GM23338 (cell line): ENCODE results near the gene ITPRIPL1. TPM values are rescaled to one million over a fixed set of nuclear protein-coding genes. Genes with fewer than 3 reads are reported as not detected.

ENCODE experiments used
- ATAC-seq: fragments of 200-7000 bp; cut with Tn5 transposase; 3 replicates; pipeline ENCODE4 v1.9.1; 2020
- DNase-seq: peaks from one replicate; pipeline ENCODE4 v3.0.0-alpha.2; 2015; ENCODE audit warnings: low spot score
- H2AFZ ChIP-seq: fragments of 200-600 bp; sonication (generic); 2 replicates; pipeline ENCODE4 v1.8.0; 2016; ENCODE audit warnings: antibody characterized with exemption, mild to moderate bottlenecking, moderate library complexity
- H3F3A ChIP-seq: fragments of 200-600 bp; sonication (generic); replicated peaks from 2 replicates; pipeline ENCODE4 v1.8.0; 2017; ENCODE audit warnings: antibody characterized with exemption, mixed run types, low read depth
- H3K27ac ChIP-seq: fragments of 200-600 bp; sonication (generic); 2 replicates; pipeline ENCODE4 v1.6.1; 2016; ENCODE audit warnings: low read depth
- H3K27me3 ChIP-seq: fragments of 200-600 bp; sonication (generic); 2 replicates; pipeline ENCODE4 v1.8.0; 2016; ENCODE audit warnings: mild to moderate bottlenecking, mixed run types, moderate library complexity; ENCODE audit not compliant: insufficient read depth
- H3K36me3 ChIP-seq: fragments of 200-600 bp; sonication (generic); 2 replicates; pipeline ENCODE4 v1.8.0; 2016; ENCODE audit warnings: mild to moderate bottlenecking; ENCODE audit not compliant: insufficient read depth
- H3K4me1 ChIP-seq: fragments of 200-600 bp; sonication (generic); 2 replicates; pipeline ENCODE4 v1.8.0; 2016; ENCODE audit warnings: mild to moderate bottlenecking, moderate library complexity; ENCODE audit not compliant: insufficient read depth
- H3K4me2 ChIP-seq: fragments of 200-600 bp; sonication (generic); 2 replicates; pipeline ENCODE4 v1.7.1; 2017; ENCODE audit warnings: mixed run types
- H3K4me3 ChIP-seq: fragments of 200-600 bp; sonication (generic); 2 replicates; pipeline ENCODE4 v1.6.1; 2016; ENCODE audit warnings: mixed run types
- H3K79me2 ChIP-seq: fragments of 200-600 bp; sonication (generic); replicated peaks from 2 replicates; pipeline ENCODE4 v1.8.0; 2017; ENCODE audit warnings: mild to moderate bottlenecking; ENCODE audit not compliant: insufficient read depth
- H3K9me2 ChIP-seq: fragments of 200-600 bp; sonication (generic); 2 replicates; pipeline ENCODE4 v1.8.0; 2017; ENCODE audit not compliant: insufficient read depth
- H4K20me1 ChIP-seq: fragments of 200-600 bp; sonication (generic); replicated peaks from 2 replicates; pipeline ENCODE4 v1.8.0; 2017; ENCODE audit warnings: mild to moderate bottlenecking; ENCODE audit not compliant: insufficient read depth
- H3K27ac Mint-ChIP-seq: 2 replicates; pipeline ENCODE4 v1.8.0; 2020; ENCODE audit warnings: inconsistent platforms, mild to moderate bottlenecking, moderate library complexity, mixed read lengths
- H3K27me3 Mint-ChIP-seq: 3 replicates; pipeline ENCODE4 v1.8.0; 2022; ENCODE audit warnings: low read depth, mild to moderate bottlenecking, moderate library complexity, mixed read lengths, inconsistent platforms; ENCODE audit not compliant: insufficient read depth, poor library complexity
- H3K36me3 Mint-ChIP-seq: 3 replicates; pipeline ENCODE4 v1.8.0; 2021; ENCODE audit warnings: low read depth, mild to moderate bottlenecking, inconsistent platforms, moderate library complexity, mixed read lengths
- H3K4me1 Mint-ChIP-seq: 3 replicates; pipeline ENCODE4 v1.8.0; 2020; ENCODE audit warnings: mild to moderate bottlenecking, inconsistent platforms, mixed read lengths
- H3K4me3 Mint-ChIP-seq: 3 replicates; pipeline ENCODE4 v1.8.0; 2021; ENCODE audit warnings: moderate library complexity, mild to moderate bottlenecking, inconsistent platforms, mixed read lengths
- H3K9me3 Mint-ChIP-seq: 3 replicates; pipeline ENCODE4 v1.8.0; 2020; ENCODE audit warnings: moderate library complexity, mild to moderate bottlenecking, inconsistent platforms, mixed read lengths
- CREB1 ChIP-seq: fragments of 250-450 bp; sonication (Bioruptor Pico); IDR thresholded peaks from 2 replicates; pipeline ENCODE4 v1.5.0; 2020; ENCODE audit warnings: low read depth, mild to moderate bottlenecking, moderate library complexity
- EZH2 ChIP-seq: fragments of 200-600 bp; sonication (generic); IDR thresholded peaks from one replicate; pipeline ENCODE4 v1.8.0; 2017; ENCODE audit warnings: antibody characterized with exemption, mild to moderate bottlenecking, low read depth; ENCODE audit not compliant: unreplicated experiment
- EZH2phosphoT487 ChIP-seq: fragments of 200-600 bp; sonication (generic); IDR thresholded peaks from one replicate; pipeline ENCODE4 v1.8.1; 2018; ENCODE audit warnings: antibody characterized with exemption; ENCODE audit not compliant: unreplicated experiment
- JUNB ChIP-seq: IDR thresholded peaks from one replicate; pipeline ENCODE4 v1.6.1; 2016; ENCODE audit warnings: antibody characterized with exemption; ENCODE audit not compliant: unreplicated experiment
- NANOG ChIP-seq: IDR thresholded peaks from 2 replicates; pipeline ENCODE4 v1.6.1; 2016; ENCODE audit warnings: antibody characterized with exemption, borderline replicate concordance
- STAT1 ChIP-seq: IDR thresholded peaks from one replicate; pipeline ENCODE4 v1.6.1; 2016; ENCODE audit warnings: antibody characterized with exemption; ENCODE audit not compliant: unreplicated experiment
- ZNF331 ChIP-seq: fragments of 250-450 bp; sonication (Bioruptor Pico); IDR thresholded peaks from 2 replicates; pipeline ENCODE4 v1.5.0; 2020; ENCODE audit warnings: low read depth, mild to moderate bottlenecking, moderate library complexity
- polyA plus RNA-seq: library from polyadenylated mRNA; unstranded; fragments of >200 nt; fragmentation: Nextera tagmentation; extraction: Ambion mirVana; gene quantifications from 2 replicates; pipeline ENCODE4 v1.2.1, GENCODE V29; 2016
- total RNA-seq: library from RNA; depleted of rRNA; stranded (reverse); fragments of >200 nt; shearing (Covaris generic); gene quantifications from 2 replicates; pipeline ENCODE4 v1.2.3, GENCODE V29; 2014
- TF ChIP-seq, protein P1 (sequence below): IDR thresholded peaks from one replicate; pipeline ENCODE4 v1.6.1; 2018; ENCODE audit warnings: antibody characterized with exemption; ENCODE audit not compliant: unreplicated experiment
- TF ChIP-seq, protein P2 (sequence below), 2 experiments: fragments of 200-600 bp in 1 of 2; sonication (generic) in 1 of 2; conservative IDR thresholded peaks; 2 replicates each; pipeline versions ENCODE4 v1.5.1 to v1.6.1; 2016 to 2017; ENCODE audit warnings: antibody characterized with exemption in 2 of 2, low read depth in 2 of 2, mild to moderate bottlenecking in 2 of 2, moderate library complexity in 1 of 2
- TF ChIP-seq, protein P3 (sequence below): fragments of 250-450 bp; sonication (Bioruptor Pico); IDR thresholded peaks from 2 replicates; pipeline ENCODE4 v1.5.0; 2020; ENCODE audit warnings: mild to moderate bottlenecking, moderate library complexity

ITPRIPL1 gene
- total and polyA plus RNA-seq, 2 experiments from 2014 or later: 5.3 to 14.0 TPM

DNA sequence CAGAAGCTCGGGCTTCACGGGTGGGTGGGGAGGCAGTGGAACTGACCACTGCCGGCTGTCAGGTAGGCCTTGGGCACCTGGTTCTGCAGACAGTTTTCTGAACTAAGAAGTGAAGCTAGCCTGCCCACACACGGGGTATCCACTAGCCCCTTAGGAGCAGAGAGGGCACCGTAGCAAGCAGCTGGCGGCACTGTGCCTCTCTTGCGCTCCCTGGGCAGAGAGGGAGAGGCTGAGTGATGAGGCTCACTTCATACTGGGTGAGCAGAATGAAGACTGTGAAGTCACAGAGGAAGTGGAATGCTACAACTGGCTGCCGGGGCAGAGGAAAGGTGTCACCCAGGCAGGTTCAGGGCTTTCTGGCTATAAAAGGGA, 753 bp downstream of the ITPRIPL1 start:
- Histone ChIP-seq H3K79me2 (no peaks in the 10 kb centered on the region), H3K4me3 (peak overlapping the region; percentile 70), H3K4me1 (0 out of 2 replicates have a peak, but pooled peaks cover 8% of the 10 kb centered on the region), H4K20me1 (no peaks in the 10 kb centered on the region), H2AFZ (peak overlapping the region; percentile 99), H3K27me3 (peaks cover 53% of the 10 kb centered on the region), H3K9me2 (no peaks in the 10 kb centered on the region), H3K36me3 (no peaks in the 10 kb centered on the region), H3K4me2 (peak overlapping the region; percentile 90), H3F3A (peaks cover 15% of the 10 kb centered on the region; the same call in 1 of the 2 replicates), H3K27ac (no peak overlapping the region)
- no peak overlapping the region for H3K27ac Mint-ChIP-seq
- H3K9me3 Mint-ChIP-seq: no peaks in the 10 kb centered on the region; the same call in 2 of the 3 replicates
- ATAC-seq (peak; percentile 2; the same call in 2 of the 3 replicates), DNase-seq (no peak)
- peaks cover 35% of the 10 kb centered on the region for H3K27me3 Mint-ChIP-seq
- peaks cover 24% of the 10 kb centered on the region for H3K36me3 Mint-ChIP-seq
- no peak for TF ChIP-seq CREB1 (CRISPR knock-in tag)
- no peak for TF ChIP-seq STAT1
- H3K4me3 Mint-ChIP-seq: peak overlapping the region; percentile 85
- H3K4me1 Mint-ChIP-seq: peaks cover 16% of the 10 kb centered on the region

DNA sequence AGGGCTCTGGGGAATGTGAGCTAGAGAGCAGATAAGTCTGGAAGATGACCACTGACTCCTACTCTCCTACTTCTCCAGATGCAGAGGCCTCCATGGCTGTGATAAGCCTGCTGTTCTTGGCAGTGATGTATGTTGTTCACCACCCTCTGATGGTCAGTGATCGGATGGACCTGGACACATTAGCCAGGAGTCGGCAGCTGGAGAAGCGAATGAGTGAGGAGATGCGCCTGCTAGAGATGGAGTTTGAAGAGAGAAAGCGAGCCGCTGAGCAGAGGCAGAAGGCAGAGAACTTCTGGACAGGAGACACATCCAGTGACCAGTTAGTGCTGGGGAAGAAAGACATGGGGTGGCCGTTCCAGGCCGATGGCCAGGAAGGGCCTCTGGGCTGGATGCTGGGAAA, 1.4 kb downstream of the ITPRIPL1 start:
- Mint-ChIP-seq H3K36me3 (peaks cover 24% of the 10 kb centered on the region), H3K27me3 (peaks cover 28% of the 10 kb centered on the region), H3K9me3 (no peaks in the 10 kb centered on the region; the same call in 2 of the 3 replicates), H3K4me1 (peaks cover 15% of the 10 kb centered on the region), H3K27ac (no peak overlapping the region), H3K4me3 (no peak overlapping the region; the same call in 2 of the 3 replicates)
- Histone ChIP-seq H3K27ac (no peak overlapping the region), H3K27me3 (peaks cover 46% of the 10 kb centered on the region), H3K79me2 (no peaks in the 10 kb centered on the region), H3K4me2 (no peak overlapping the region), H2AFZ (no peak overlapping the region), H3F3A (peaks cover 11% of the 10 kb centered on the region; the same call in 1 of the 2 replicates), H3K4me1 (0 out of 2 replicates have a peak, but pooled peaks cover 7% of the 10 kb centered on the region), H3K36me3 (no peaks in the 10 kb centered on the region), H4K20me1 (0 out of 2 replicates have a peak, but pooled peaks cover 3% of the 10 kb centered on the region), H3K4me3 (no peak overlapping the region), H3K9me2 (no peaks in the 10 kb centered on the region)
- TF ChIP-seq EZH2 (no peak), EZH2phosphoT487 (no peak), STAT1 (no peak), ZNF331 (CRISPR knock-in tag) (no peak), NANOG (no peak), JUNB (no peak)
- TF ChIP-seq, protein P1, sequence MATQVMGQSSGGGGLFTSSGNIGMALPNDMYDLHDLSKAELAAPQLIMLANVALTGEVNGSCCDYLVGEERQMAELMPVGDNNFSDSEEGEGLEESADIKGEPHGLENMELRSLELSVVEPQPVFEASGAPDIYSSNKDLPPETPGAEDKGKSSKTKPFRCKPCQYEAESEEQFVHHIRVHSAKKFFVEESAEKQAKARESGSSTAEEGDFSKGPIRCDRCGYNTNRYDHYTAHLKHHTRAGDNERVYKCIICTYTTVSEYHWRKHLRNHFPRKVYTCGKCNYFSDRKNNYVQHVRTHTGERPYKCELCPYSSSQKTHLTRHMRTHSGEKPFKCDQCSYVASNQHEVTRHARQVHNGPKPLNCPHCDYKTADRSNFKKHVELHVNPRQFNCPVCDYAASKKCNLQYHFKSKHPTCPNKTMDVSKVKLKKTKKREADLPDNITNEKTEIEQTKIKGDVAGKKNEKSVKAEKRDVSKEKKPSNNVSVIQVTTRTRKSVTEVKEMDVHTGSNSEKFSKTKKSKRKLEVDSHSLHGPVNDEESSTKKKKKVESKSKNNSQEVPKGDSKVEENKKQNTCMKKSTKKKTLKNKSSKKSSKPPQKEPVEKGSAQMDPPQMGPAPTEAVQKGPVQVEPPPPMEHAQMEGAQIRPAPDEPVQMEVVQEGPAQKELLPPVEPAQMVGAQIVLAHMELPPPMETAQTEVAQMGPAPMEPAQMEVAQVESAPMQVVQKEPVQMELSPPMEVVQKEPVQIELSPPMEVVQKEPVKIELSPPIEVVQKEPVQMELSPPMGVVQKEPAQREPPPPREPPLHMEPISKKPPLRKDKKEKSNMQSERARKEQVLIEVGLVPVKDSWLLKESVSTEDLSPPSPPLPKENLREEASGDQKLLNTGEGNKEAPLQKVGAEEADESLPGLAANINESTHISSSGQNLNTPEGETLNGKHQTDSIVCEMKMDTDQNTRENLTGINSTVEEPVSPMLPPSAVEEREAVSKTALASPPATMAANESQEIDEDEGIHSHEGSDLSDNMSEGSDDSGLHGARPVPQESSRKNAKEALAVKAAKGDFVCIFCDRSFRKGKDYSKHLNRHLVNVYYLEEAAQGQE: no peak
- TF ChIP-seq, protein P2, sequence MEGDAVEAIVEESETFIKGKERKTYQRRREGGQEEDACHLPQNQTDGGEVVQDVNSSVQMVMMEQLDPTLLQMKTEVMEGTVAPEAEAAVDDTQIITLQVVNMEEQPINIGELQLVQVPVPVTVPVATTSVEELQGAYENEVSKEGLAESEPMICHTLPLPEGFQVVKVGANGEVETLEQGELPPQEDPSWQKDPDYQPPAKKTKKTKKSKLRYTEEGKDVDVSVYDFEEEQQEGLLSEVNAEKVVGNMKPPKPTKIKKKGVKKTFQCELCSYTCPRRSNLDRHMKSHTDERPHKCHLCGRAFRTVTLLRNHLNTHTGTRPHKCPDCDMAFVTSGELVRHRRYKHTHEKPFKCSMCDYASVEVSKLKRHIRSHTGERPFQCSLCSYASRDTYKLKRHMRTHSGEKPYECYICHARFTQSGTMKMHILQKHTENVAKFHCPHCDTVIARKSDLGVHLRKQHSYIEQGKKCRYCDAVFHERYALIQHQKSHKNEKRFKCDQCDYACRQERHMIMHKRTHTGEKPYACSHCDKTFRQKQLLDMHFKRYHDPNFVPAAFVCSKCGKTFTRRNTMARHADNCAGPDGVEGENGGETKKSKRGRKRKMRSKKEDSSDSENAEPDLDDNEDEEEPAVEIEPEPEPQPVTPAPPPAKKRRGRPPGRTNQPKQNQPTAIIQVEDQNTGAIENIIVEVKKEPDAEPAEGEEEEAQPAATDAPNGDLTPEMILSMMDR (conservative IDR thresholded peaks at IDR 0.05; ENCODE audit: low read depth in 2 of 2): no peak
- TF ChIP-seq, protein P3, sequence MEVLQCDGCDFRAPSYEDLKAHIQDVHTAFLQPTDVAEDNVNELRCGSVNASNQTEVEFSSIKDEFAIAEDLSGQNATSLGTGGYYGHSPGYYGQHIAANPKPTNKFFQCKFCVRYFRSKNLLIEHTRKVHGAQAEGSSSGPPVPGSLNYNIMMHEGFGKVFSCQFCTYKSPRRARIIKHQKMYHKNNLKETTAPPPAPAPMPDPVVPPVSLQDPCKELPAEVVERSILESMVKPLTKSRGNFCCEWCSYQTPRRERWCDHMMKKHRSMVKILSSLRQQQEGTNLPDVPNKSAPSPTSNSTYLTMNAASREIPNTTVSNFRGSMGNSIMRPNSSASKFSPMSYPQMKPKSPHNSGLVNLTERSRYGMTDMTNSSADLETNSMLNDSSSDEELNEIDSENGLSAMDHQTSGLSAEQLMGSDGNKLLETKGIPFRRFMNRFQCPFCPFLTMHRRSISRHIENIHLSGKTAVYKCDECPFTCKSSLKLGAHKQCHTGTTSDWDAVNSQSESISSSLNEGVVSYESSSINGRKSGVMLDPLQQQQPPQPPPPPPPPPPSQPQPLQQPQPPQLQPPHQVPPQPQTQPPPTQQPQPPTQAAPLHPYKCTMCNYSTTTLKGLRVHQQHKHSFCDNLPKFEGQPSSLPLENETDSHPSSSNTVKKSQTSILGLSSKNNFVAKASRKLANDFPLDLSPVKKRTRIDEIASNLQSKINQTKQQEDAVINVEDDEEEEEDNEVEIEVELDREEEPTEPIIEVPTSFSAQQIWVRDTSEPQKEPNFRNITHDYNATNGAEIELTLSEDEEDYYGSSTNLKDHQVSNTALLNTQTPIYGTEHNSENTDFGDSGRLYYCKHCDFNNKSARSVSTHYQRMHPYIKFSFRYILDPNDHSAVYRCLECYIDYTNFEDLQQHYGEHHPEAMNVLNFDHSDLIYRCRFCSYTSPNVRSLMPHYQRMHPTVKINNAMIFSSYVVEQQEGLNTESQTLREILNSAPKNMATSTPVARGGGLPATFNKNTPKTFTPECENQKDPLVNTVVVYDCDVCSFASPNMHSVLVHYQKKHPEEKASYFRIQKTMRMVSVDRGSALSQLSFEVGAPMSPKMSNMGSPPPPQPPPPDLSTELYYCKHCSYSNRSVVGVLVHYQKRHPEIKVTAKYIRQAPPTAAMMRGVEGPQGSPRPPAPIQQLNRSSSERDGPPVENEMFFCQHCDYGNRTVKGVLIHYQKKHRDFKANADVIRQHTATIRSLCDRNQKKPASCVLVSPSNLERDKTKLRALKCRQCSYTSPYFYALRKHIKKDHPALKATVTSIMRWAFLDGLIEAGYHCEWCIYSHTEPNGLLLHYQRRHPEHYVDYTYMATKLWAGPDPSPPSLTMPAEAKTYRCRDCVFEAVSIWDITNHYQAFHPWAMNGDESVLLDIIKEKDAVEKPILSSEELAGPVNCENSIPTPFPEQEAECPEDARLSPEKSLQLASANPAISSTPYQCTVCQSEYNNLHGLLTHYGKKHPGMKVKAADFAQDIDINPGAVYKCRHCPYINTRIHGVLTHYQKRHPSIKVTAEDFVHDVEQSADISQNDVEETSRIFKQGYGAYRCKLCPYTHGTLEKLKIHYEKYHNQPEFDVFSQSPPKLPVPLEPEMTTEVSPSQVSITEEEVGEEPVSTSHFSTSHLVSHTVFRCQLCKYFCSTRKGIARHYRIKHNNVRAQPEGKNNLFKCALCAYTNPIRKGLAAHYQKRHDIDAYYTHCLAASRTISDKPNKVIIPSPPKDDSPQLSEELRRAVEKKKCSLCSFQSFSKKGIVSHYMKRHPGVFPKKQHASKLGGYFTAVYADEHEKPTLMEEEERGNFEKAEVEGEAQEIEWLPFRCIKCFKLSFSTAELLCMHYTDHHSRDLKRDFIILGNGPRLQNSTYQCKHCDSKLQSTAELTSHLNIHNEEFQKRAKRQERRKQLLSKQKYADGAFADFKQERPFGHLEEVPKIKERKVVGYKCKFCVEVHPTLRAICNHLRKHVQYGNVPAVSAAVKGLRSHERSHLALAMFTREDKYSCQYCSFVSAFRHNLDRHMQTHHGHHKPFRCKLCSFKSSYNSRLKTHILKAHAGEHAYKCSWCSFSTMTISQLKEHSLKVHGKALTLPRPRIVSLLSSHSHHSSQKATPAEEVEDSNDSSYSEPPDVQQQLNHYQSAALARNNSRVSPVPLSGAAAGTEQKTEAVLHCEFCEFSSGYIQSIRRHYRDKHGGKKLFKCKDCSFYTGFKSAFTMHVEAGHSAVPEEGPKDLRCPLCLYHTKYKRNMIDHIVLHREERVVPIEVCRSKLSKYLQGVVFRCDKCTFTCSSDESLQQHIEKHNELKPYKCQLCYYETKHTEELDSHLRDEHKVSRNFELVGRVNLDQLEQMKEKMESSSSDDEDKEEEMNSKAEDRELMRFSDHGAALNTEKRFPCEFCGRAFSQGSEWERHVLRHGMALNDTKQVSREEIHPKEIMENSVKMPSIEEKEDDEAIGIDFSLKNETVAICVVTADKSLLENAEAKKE (CRISPR knock-in tag): no peak
- DNase-seq: no peak
- ATAC-seq: no peak
